ENCODE data around the gene TRIM66.

TRIM66 gene

GRCh38 chr11:8713760-8714454 is 31.4 kb upstream of the TRIM66 start:
- DNase-seq (ENCODE audit: low read depth): no peak

GRCh38 chr11:8712506-8712905 is 30.0 kb upstream of the TRIM66 start:
- no peak for DNase-seq (ENCODE audit: low read depth)

- DNase-seq (ENCODE audit: low read depth): no peak
Observed at GRCh38 chr11:8711895-8712442, 29.5 kb upstream of the TRIM66 start.

- DNase-seq (ENCODE audit: low read depth): no peak
Observed at GRCh38 chr11:8709777-8710176, 27.3 kb upstream of the TRIM66 start.

GRCh38 chr11:8709002-8709672 is 26.7 kb upstream of the TRIM66 start:
- no peak for DNase-seq (ENCODE audit: low read depth)

- DNase-seq (ENCODE audit: low read depth): no peak
Observed at GRCh38 chr11:8707541-8708191, 25.2 kb upstream of the TRIM66 start.

GRCh38 chr11:8706673-8707432 is 24.4 kb upstream of the TRIM66 start:
- DNase-seq (ENCODE audit: low read depth): no peak

GRCh38 chr11:8705146-8705545 is 22.7 kb upstream of the TRIM66 start:
- DNase-seq (ENCODE audit: low read depth): no peak

- no peak for DNase-seq (ENCODE audit: low read depth)
Observed at GRCh38 chr11:8704136-8704535, 21.7 kb upstream of the TRIM66 start.

GRCh38 chr11:8702598-8702915 is 20.1 kb upstream of the TRIM66 start:
- no peak for DNase-seq (ENCODE audit: low read depth)

- no peak for DNase-seq (ENCODE audit: low read depth)
Observed at GRCh38 chr11:8701891-8702597, 19.6 kb upstream of the TRIM66 start.

- no peak for DNase-seq (ENCODE audit: low read depth)
Observed at GRCh38 chr11:8699903-8700302, 17.4 kb upstream of the TRIM66 start.

- no peak for DNase-seq (ENCODE audit: low read depth)
Observed at GRCh38 chr11:8698917-8699441, 16.5 kb upstream of the TRIM66 start.

GRCh38 chr11:8698379-8698851 is 15.9 kb upstream of the TRIM66 start:
- no peak for DNase-seq (ENCODE audit: low read depth)

GRCh38 chr11:8697054-8697453 is 14.6 kb upstream of the TRIM66 start:
- no peak for DNase-seq (ENCODE audit: low read depth)

- DNase-seq (ENCODE audit: low read depth): no peak
Observed at GRCh38 chr11:8694137-8694536, 11.7 kb upstream of the TRIM66 start.

- no peak for DNase-seq (ENCODE audit: low read depth)
Observed at GRCh38 chr11:8693555-8693954, 11.1 kb upstream of the TRIM66 start.

- no peak for DNase-seq (ENCODE audit: low read depth)
Observed at GRCh38 chr11:8693010-8693551, 10.6 kb upstream of the TRIM66 start.

GRCh38 chr11:8692417-8692816 is 10.0 kb upstream of the TRIM66 start:
- DNase-seq (ENCODE audit: low read depth): no peak

GRCh38 chr11:8691601-8692000 is 9.1 kb upstream of the TRIM66 start:
- DNase-seq (ENCODE audit: low read depth): no peak
